Nephron (organoid): ENCODE results near the gene CPSF6.
"Not testable (repeated sequence)": the region's sequence is repeated elsewhere in the genome, so short reads cannot be mapped to it uniquely, and the experiment has no call there.

Source experiments
- H3K27ac Mint-ChIP-seq, 3 experiments: 2 replicates each; pipeline ENCODE4 v1.8.0; 2020; ENCODE audit warnings: mixed read lengths in 3 of 3, mild to moderate bottlenecking in 2 of 3, moderate library complexity in 1 of 3
- H3K27me3 Mint-ChIP-seq: 2 replicates; pipeline ENCODE4 v1.8.0; 2021; ENCODE audit warnings: low read depth, mild to moderate bottlenecking, moderate library complexity, mixed read lengths
- H3K36me3 Mint-ChIP-seq: 2 replicates; pipeline ENCODE4 v1.8.0; 2020; ENCODE audit warnings: low read depth, mixed read lengths
- H3K4me1 Mint-ChIP-seq: 2 replicates; pipeline ENCODE4 v1.8.0; 2020; ENCODE audit warnings: mixed read lengths
- H3K4me3 Mint-ChIP-seq, 3 experiments: 2 replicates each; pipeline ENCODE4 v1.8.0; 2020; ENCODE audit warnings: mild to moderate bottlenecking in 3 of 3, mixed read lengths in 3 of 3, moderate library complexity in 2 of 3
- H3K9me3 Mint-ChIP-seq: 2 replicates; pipeline ENCODE4 v1.8.0; 2020; ENCODE audit warnings: mixed read lengths
- CTCF ChIP-seq, 3 experiments: fragments of 200-600 bp; sonication (generic); IDR thresholded peaks; one replicate each; pipeline ENCODE4 v1.5.0; 2021; ENCODE audit warnings: antibody characterized with exemption in 3 of 3; ENCODE audit not compliant: unreplicated experiment in 3 of 3

CPSF6 gene

GRCh38 chr12:69298133-69298532 lies 58.8 kb downstream of the CPSF6 start:
- no peak for TF ChIP-seq CTCF (IDR thresholded peaks at IDR 0.05; ENCODE audit: unreplicated experiment in 3 of 3)
- H3K4me1 Mint-ChIP-seq, result no peaks in the 10 kb centered on the region

DNA sequence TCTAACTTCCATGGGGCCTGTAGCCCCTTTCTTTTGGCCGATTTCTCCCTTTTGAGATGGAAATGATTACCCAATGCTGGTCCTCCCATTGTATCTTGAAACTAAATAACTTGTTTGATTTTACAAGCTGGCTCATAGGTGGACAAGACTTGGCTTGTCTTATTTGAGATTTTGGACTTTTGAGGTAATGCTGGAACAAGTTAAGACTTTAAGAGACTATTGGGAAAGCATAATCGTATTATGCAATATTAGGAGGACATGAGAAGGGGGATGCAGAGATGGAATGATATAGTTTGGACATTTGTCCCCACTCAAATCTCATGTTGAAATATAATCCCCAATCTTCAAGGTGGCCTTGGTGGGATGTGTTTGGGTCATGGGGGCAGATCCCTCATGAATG lies 59.6 kb downstream of the CPSF6 start:
- H3K27ac Mint-ChIP-seq, result no peak overlapping the region
- H3K9me3 Mint-ChIP-seq, result peaks cover 10% of the 10 kb centered on the region

More at GRCh38 chr12:69298133-69298532, 58.8 kb downstream of the CPSF6 start:
- Mint-ChIP-seq H3K36me3 (no peaks in the 10 kb centered on the region), H3K4me3 (no peak overlapping the region), H3K9me3 (peaks cover 10% of the 10 kb centered on the region), H3K27me3 (peaks cover 9% of the 10 kb centered on the region), H3K27ac (no peak overlapping the region)

DNA sequence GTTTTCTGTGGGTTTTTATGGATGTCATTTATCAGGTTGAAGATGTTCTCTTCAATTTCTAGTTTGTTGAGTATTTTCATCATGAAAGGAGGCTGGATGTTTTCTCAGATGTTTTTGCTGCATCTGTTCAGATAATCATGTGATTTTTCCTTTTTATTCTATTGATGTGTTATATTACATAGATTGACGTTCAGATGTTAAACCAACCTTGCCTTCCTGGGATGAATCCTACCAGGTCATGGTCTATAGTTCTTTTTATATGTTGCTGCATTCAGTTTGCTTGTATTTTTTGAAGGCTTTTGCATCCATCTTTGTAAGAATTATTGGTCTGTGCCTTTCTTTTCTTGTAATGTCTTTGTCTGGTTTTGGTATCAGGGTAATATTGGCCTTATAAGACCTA lies 64.9 kb downstream of the CPSF6 start:
- H3K36me3 Mint-ChIP-seq, result no peaks in the 10 kb centered on the region

More for the DNA sequence above, 59.6 kb downstream of the CPSF6 start:
- TF ChIP-seq CTCF (IDR thresholded peaks at IDR 0.05; ENCODE audit: unreplicated experiment in 3 of 3), result no peak
- H3K36me3 Mint-ChIP-seq, result no peaks in the 10 kb centered on the region
- no peak overlapping the region for H3K4me3 Mint-ChIP-seq
- H3K27me3 Mint-ChIP-seq, result peaks cover 9% of the 10 kb centered on the region
- H3K4me1 Mint-ChIP-seq, result no peaks in the 10 kb centered on the region

GRCh38 chr12:69309461-69309860 lies 70.1 kb downstream of the CPSF6 start:
- Mint-ChIP-seq H3K4me3 (no peak overlapping the region), H3K9me3 (peaks cover 25% of the 10 kb centered on the region), H3K27me3 (no peaks in the 10 kb centered on the region), H3K27ac (no peak overlapping the region), H3K36me3 (no peaks in the 10 kb centered on the region), H3K4me1 (no peaks in the 10 kb centered on the region)
- no peak for TF ChIP-seq CTCF (IDR thresholded peaks at IDR 0.05; ENCODE audit: unreplicated experiment in 3 of 3)

More for the DNA sequence above, 64.9 kb downstream of the CPSF6 start:
- H3K27me3 Mint-ChIP-seq, result peaks cover 9% of the 10 kb centered on the region
- H3K27ac Mint-ChIP-seq, result no peak overlapping the region
- no peak for TF ChIP-seq CTCF (IDR thresholded peaks at IDR 0.05; ENCODE audit: unreplicated experiment in 3 of 3)
- peaks cover 21% of the 10 kb centered on the region for H3K9me3 Mint-ChIP-seq
- H3K4me1 Mint-ChIP-seq, result no peaks in the 10 kb centered on the region
- H3K4me3 Mint-ChIP-seq, result no peak overlapping the region

GRCh38 chr12:69313209-69313608 lies 73.8 kb downstream of the CPSF6 start:
- Mint-ChIP-seq H3K9me3 (peaks cover 28% of the 10 kb centered on the region), H3K27ac (no peak overlapping the region), H3K27me3 (no peaks in the 10 kb centered on the region), H3K4me1 (no peaks in the 10 kb centered on the region), H3K4me3 (no peak overlapping the region), H3K36me3 (no peaks in the 10 kb centered on the region)
- no peak for TF ChIP-seq CTCF (IDR thresholded peaks at IDR 0.05; ENCODE audit: unreplicated experiment in 3 of 3)

DNA sequence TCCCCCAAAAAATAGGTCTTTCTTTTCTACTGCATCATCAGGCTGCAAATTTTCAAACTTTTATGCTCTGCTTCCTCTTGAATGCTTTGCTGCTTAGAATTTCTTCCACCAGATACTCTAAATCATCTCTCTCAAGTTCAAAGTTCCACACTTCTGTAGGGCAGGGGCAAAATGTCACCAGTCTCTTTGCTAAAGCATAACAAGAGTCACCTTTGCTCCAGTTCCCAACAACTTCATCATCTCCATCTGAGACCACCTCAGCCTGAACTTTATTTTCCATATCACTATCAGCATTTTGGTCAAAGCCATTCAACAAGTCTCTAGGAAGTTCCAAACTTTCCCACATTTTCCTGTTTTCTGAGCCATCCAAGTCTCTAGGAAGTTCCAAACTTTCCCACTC lies 77.4 kb downstream of the CPSF6 start:
- not testable (repeated sequence) for H3K36me3 Mint-ChIP-seq, H3K27me3 Mint-ChIP-seq, H3K4me1 Mint-ChIP-seq, H3K4me3 Mint-ChIP-seq, H3K27ac Mint-ChIP-seq
- peaks cover 37% of the 10 kb centered on the region for H3K9me3 Mint-ChIP-seq

GRCh38 chr12:69317233-69317632 lies 77.9 kb downstream of the CPSF6 start:
- H3K4me3 Mint-ChIP-seq, H3K36me3 Mint-ChIP-seq, H3K27ac Mint-ChIP-seq, H3K27me3 Mint-ChIP-seq, H3K4me1 Mint-ChIP-seq: not testable (repeated sequence)
- H3K9me3 Mint-ChIP-seq, result peaks cover 37% of the 10 kb centered on the region
